22Rv1 (cell line): ENCODE data around the gene POU5F1.

Experiments
- H3K27ac ChIP-seq: fragments of 450-650 bp; 2 replicates; pipeline ENCODE4 v1.5.1; 2017
- ZFX ChIP-seq: fragments of 450-650 bp; IDR thresholded peaks from 2 replicates; pipeline ENCODE4 v1.6.1; 2017; ENCODE audit warnings: antibody characterized with exemption, borderline replicate concordance
- TF ChIP-seq, protein P1 (sequence below): fragments of 450-650 bp; IDR thresholded peaks from 2 replicates; pipeline ENCODE4 v1.5.1; 2017; ENCODE audit warnings: mild to moderate bottlenecking

Gene POU5F1

DNA sequence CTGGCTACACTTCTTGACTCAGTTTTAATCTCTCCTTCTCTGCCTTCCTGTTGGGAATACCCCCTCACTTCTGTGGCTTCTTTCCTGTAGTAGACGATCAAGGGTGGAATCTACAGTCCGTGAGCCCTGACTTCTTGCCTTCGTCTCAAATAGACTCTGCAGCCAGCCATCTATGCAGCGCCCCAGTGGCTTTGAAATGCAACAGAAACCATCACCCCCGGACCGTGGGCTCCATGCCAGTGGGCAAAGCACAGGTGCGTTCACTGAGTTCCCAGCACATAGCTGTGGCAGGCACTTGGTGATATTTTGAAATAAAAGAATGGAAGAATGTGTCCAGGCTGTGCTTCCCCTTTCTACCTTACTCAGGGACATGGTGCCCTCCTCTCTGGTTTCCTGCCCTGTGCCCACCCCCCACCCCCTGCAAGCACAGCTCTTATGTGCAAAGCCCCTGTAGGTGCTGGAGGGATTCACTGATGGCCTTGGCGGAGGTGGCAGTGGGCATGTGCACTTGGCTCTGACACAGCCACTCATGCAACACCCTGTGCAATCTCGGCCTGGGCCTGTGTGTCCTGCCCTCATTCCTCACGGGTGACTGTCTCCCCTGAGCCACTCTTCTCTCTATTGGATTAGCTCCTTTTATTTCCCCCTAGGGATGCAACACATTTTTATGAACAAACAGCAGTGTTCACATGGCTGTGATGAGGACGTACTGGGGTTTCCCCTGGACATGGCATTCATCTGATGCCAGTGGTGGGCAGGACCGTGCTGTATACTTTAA is 44.7 kb downstream of the POU5F1 start:
- H3K27ac ChIP-seq, result no peak overlapping the region
- TF ChIP-seq, protein P1, sequence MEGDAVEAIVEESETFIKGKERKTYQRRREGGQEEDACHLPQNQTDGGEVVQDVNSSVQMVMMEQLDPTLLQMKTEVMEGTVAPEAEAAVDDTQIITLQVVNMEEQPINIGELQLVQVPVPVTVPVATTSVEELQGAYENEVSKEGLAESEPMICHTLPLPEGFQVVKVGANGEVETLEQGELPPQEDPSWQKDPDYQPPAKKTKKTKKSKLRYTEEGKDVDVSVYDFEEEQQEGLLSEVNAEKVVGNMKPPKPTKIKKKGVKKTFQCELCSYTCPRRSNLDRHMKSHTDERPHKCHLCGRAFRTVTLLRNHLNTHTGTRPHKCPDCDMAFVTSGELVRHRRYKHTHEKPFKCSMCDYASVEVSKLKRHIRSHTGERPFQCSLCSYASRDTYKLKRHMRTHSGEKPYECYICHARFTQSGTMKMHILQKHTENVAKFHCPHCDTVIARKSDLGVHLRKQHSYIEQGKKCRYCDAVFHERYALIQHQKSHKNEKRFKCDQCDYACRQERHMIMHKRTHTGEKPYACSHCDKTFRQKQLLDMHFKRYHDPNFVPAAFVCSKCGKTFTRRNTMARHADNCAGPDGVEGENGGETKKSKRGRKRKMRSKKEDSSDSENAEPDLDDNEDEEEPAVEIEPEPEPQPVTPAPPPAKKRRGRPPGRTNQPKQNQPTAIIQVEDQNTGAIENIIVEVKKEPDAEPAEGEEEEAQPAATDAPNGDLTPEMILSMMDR, result no peak
- TF ChIP-seq ZFX, result no peak

DNA sequence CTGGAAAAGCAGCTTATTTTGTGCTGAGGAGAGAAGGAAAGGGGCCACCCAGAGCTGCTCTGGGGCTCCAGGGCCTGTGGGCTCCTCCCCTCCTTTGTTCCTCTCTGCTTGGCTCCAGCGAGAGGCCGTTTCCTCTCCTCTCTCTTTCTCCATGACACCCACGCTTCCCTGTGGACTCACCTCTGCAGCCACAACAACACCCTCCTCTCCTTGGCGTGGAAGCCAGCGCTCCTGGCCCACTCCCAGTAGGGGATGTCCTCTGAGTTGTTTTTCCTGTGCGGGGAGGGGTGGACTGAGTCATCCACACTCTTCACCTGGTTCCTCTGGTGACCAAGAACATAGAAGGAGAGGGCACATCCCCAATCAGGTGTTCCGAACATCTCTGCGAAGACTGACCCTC is 45.3 kb downstream of the POU5F1 start:
- no peak overlapping the region for H3K27ac ChIP-seq
- TF ChIP-seq, protein P1, result no peak
- TF ChIP-seq ZFX, result no peak

DNA sequence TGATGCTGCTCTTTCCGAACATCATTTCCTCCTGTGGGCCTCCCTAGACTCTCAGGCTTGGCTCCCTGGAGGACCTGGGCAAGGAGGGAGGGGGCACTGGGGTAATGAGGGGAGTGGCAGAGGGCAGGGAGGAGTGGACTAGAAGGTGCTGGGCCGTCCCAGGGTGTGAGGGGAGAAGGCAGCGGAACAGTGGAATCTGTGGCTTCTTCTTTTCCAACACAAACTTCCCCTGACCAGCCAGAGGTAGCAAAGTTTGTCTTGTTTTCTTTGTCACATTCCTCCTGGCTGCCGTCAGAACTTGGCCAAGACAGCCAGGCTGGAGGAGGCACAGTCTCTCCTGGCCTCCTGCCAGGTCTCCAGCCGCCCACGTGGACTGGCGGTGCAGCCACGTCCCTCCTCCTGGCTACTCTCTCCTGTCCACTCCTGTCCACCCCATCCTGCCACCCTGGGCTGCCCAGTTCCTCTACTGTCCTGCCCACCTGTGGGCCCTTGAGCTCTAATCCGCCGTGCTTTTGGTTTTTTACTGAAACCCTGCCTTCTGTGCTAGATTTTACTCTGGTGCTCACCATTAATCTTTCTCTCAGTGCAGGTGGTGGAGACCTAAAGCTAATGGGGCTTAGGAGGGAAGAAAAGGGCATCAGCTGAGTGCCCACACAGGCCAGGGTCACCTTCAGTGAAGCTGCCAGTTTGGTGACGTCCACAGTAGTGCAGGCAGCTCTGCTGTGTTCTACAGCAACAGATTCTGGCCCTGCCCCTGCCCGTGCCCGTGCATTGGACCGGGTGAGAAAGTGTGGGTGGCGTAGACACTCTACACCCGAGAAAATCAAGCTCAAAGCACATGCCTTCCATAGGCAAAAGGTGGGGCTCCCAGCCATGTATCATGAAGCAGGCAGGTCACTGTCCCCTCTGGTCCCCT is 47.4 kb downstream of the POU5F1 start:
- TF ChIP-seq, protein P1, result no peak
- no peak for TF ChIP-seq ZFX
- no peak overlapping the region for H3K27ac ChIP-seq

DNA sequence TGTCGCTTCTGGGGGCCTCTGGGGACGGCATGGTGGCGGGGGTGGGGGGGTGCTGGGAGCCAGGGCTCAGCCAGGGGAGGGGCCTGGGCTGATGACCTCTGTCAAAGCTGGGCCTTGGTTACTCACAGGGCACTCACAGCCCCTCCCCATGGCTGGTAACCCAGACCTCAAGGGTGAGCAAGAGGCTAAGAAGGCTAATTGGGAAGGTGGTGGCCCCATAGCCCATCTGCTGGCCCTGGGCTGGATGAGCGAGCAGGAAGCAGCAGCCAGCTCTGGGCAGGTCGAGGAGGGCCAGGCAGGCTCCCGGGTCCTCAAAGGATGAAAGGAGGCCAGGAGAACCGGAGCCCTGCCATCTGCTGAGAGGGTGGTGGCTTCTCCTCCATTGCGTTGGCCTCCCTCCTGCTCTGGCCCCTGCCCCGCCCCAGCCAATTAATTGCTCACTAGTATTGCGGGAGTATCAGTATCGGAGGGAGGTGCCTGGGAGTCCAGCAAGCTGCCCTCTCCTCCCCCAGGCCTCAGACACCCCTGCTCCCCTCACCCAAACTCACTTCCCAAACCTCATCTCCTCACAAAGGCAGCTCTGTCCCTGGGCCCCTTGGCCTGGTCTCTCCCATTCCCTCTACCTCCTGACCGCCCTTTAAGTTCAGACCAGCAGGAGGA is 49.2 kb downstream of the POU5F1 start:
- no peak overlapping the region for H3K27ac ChIP-seq
- no peak for TF ChIP-seq ZFX
- TF ChIP-seq, protein P1, result no peak

DNA sequence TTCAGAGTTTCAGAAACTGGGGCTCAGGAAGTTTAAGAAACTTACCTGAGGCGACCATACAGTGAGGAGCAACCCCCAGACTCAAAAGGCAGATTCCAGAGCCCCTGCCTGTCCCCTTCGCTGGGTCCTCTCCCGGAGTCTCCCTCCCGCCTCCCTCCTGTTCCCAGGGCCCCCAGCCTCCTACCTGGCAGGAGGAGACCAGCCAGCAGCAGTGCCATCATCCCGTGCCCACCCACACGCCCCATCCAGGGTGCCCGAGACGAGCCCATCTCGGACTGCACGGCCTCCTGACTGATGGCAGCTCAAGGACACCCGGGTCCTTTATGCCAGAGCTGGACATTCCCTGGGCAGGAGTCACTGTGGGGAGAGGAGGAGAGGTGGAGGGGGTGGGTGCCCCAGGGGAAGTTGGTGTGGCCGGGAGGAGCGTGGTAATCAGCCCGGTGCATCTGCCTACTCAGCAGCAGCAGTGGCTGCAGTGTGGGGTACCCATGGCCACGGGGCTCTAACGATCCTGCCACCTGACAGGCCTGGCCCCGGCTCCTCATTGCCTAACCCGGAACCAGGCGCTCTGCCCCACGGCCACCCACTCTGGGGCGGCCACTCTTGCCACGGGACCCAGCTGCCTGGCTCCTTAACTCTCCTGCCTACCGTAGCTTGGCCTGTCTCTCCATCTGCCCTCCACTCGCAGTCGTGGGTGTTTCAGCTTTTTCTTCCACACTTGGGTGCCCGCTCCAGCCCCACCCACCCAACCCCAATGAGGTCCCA is 50.1 kb downstream of the POU5F1 start, which contains the start of gene CDSN:
Gene CDSN (minus strand): TSS at position 296 of the 765 bp plus-strand sequence. CDS start 27 bp downstream, at position 269.
- H3K27ac ChIP-seq, result no peak within 1 kb of the TSS
- TF ChIP-seq, protein P1, result no peak
- no peak for TF ChIP-seq ZFX

DNA sequence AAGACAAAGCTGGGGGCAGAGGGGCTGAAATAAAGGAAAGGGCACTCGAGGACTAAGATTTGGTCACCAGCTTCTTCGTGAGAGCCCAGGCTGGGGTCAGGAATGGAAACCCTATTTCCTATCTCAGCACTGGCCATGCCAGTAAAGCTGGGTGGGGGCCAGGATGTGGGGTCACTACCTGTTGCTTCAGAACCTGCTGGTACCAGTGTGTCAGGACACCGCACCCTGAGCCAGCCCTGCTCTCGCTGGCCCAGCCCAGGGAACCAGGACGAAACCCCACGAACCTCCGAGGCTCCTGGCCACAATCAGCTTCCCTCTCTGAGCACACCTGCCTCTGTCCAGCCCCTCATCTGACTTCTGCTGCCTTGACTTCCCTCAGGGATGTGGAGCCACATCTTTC is 52.3 kb downstream of the POU5F1 start:
- no peak overlapping the region for H3K27ac ChIP-seq
- no peak for TF ChIP-seq ZFX
- TF ChIP-seq, protein P1, result no peak
